HAP-1 (cell line): Measurements from ENCODE around the gene MGST3.
A peak's percentile ranks its signal among the peaks of the same experiment; 100 is the strongest.
"Not testable (repeated sequence)": the region's sequence is repeated elsewhere in the genome, so short reads cannot be mapped to it uniquely, and the experiment has no call there.

Source experiments
- DNase-seq, 2 experiments: peaks; one replicate each; pipeline ENCODE4 v3.0.0-alpha.2; 2016 to 2020; ENCODE audit warnings: low spot score in 2 of 2
- H3K27me3 ChIP-seq: fragments of 250-450 bp; sonication (Bioruptor Pico); 2 replicates; pipeline ENCODE4 v1.5.1; 2020; ENCODE audit warnings: low read depth, mild to moderate bottlenecking, moderate library complexity
- H3K36me3 ChIP-seq: fragments of 250-450 bp; sonication (Bioruptor Pico); replicated peaks from 2 replicates; pipeline ENCODE4 v1.5.1; 2020; ENCODE audit warnings: mild to moderate bottlenecking
- H3K4me1 ChIP-seq: fragments of 250-450 bp; sonication (Bioruptor Pico); 2 replicates; pipeline ENCODE4 v1.5.1; 2020; ENCODE audit warnings: mild to moderate bottlenecking
- H3K4me3 ChIP-seq: fragments of 250-450 bp; sonication (Bioruptor Pico); 2 replicates; pipeline ENCODE4 v1.5.1; 2020; ENCODE audit warnings: mild to moderate bottlenecking, moderate library complexity
- H3K9me3 ChIP-seq: fragments of 250-450 bp; sonication (Bioruptor Pico); 2 replicates; pipeline ENCODE4 v1.5.1; 2020; ENCODE audit warnings: mild to moderate bottlenecking, moderate library complexity
- in situ Hi-C: fragments of 300-500 bp; cut with MboI; formaldehyde crosslinking; loops from 3 replicates; pipeline ENCODE4 v1.14.3; 2020; ENCODE audit warnings: low sequenced_read_pairs, inconsistent platforms, mixed read lengths

MGST3 gene

GRCh38 chr1:165680303-165680702 lies 49.3 kb downstream of the MGST3 start:
- Histone ChIP-seq H3K36me3 (peaks cover 43% of the 10 kb centered on the region), H3K9me3 (no peaks in the 10 kb centered on the region), H3K27me3 (no peaks in the 10 kb centered on the region), H3K4me3 (no peak overlapping the region), H3K4me1 (no peaks in the 10 kb centered on the region)
- in situ Hi-C loops, result no loop called here
- no peak for DNase-seq

GRCh38 chr1:165680773-165681172 lies 49.7 kb downstream of the MGST3 start:
- H3K9me3 ChIP-seq, H3K27me3 ChIP-seq, in situ Hi-C loops, H3K4me1 ChIP-seq, DNase-seq, H3K4me3 ChIP-seq: not testable (repeated sequence)
- peaks cover 40% of the 10 kb centered on the region for H3K36me3 ChIP-seq

GRCh38 chr1:165683848-165684485 lies 52.9 kb downstream of the MGST3 start:
- in situ Hi-C loops, result no loop called here
- peaks cover 24% of the 10 kb centered on the region for H3K36me3 ChIP-seq
- no peaks in the 10 kb centered on the region for H3K27me3 ChIP-seq
- no peaks in the 10 kb centered on the region for H3K9me3 ChIP-seq
- no peak for DNase-seq
- no peaks in the 10 kb centered on the region for H3K4me1 ChIP-seq
- no peak overlapping the region for H3K4me3 ChIP-seq

- no peak for DNase-seq
Measured at GRCh38 chr1:165686121-165686970, 55.3 kb downstream of the MGST3 start.

GRCh38 chr1:165686971-165687433 lies 56.0 kb downstream of the MGST3 start:
- Histone ChIP-seq H3K9me3 (no peaks in the 10 kb centered on the region), H3K36me3 (peaks cover 11% of the 10 kb centered on the region), H3K4me3 (no peak overlapping the region), H3K4me1 (no peaks in the 10 kb centered on the region), H3K27me3 (no peaks in the 10 kb centered on the region)
- no peak for DNase-seq
- in situ Hi-C loops, result no loop called here

More at GRCh38 chr1:165686121-165686970, 55.3 kb downstream of the MGST3 start:
- H3K36me3 ChIP-seq, result peaks cover 17% of the 10 kb centered on the region
- in situ Hi-C loops, result no loop called here
- no peaks in the 10 kb centered on the region for H3K9me3 ChIP-seq
- no peaks in the 10 kb centered on the region for H3K4me1 ChIP-seq
- no peaks in the 10 kb centered on the region for H3K27me3 ChIP-seq
- H3K4me3 ChIP-seq, result no peak overlapping the region

- H3K4me3 ChIP-seq, result no peak overlapping the region
- in situ Hi-C loops, result no loop called here
- peaks cover 5% of the 10 kb centered on the region for H3K36me3 ChIP-seq
- DNase-seq, result no peak
- H3K4me1 ChIP-seq, result no peaks in the 10 kb centered on the region
- H3K9me3 ChIP-seq, result no peaks in the 10 kb centered on the region
- H3K27me3 ChIP-seq, result no peaks in the 10 kb centered on the region
Measured at GRCh38 chr1:165688046-165688445, 57.0 kb downstream of the MGST3 start.

GRCh38 chr1:165695031-165695430 lies 64.0 kb downstream of the MGST3 start:
- Histone ChIP-seq H3K4me1 (peaks cover 18% of the 10 kb centered on the region), H3K4me3 (no peak overlapping the region), H3K9me3 (no peaks in the 10 kb centered on the region), H3K27me3 (no peaks in the 10 kb centered on the region), H3K36me3 (peaks cover 5% of the 10 kb centered on the region; the same call in 1 of the 2 replicates)
- DNase-seq, result no peak
- in situ Hi-C loops, result no loop called here

GRCh38 chr1:165696625-165697100 lies 65.6 kb downstream of the MGST3 start:
- Histone ChIP-seq H3K36me3 (peaks cover 5% of the 10 kb centered on the region; the same call in 1 of the 2 replicates), H3K27me3 (no peaks in the 10 kb centered on the region; the same call in 1 of the 2 replicates), H3K9me3 (no peaks in the 10 kb centered on the region), H3K4me3 (no peak overlapping the region), H3K4me1 (peaks cover 18% of the 10 kb centered on the region)
- DNase-seq, result peak; percentile 65 to 92
- in situ Hi-C loops, result no loop called here

GRCh38 chr1:165697491-165697880 lies 66.5 kb downstream of the MGST3 start:
- no peaks in the 10 kb centered on the region; the same call in 1 of the 2 replicates for H3K27me3 ChIP-seq
- in situ Hi-C loops, result no loop called here
- H3K4me3 ChIP-seq, result peak overlapping the region; percentile 66
- DNase-seq, result peak; percentile 43 to 56
- no peaks in the 10 kb centered on the region for H3K9me3 ChIP-seq
- H3K36me3 ChIP-seq, result peaks cover 5% of the 10 kb centered on the region; the same call in 1 of the 2 replicates
- peaks cover 18% of the 10 kb centered on the region for H3K4me1 ChIP-seq

- peaks cover 5% of the 10 kb centered on the region; the same call in 1 of the 2 replicates for H3K36me3 ChIP-seq
- no peaks in the 10 kb centered on the region; the same call in 1 of the 2 replicates for H3K27me3 ChIP-seq
- H3K4me1 ChIP-seq, result peaks cover 18% of the 10 kb centered on the region
- H3K4me3 ChIP-seq, result peak within 1 kb of the TSS; percentile 66
- no peaks in the 10 kb centered on the region for H3K9me3 ChIP-seq
- DNase-seq, result peak; percentile 90 to 96
- in situ Hi-C loops, result no loop called here
Measured at GRCh38 chr1:165697881-165698760, 67.1 kb downstream of the MGST3 start, which contains the start of gene ALDH9A1. ALDH9A1 (minus strand) TSS chr1:165698562; CDS start chr1:165698558, 4 bp downstream.

- Histone ChIP-seq H3K27me3 (no peaks in the 10 kb centered on the region; the same call in 1 of the 2 replicates), H3K36me3 (peaks cover under 1% of the 10 kb centered on the region; the same call in 1 of the 2 replicates), H3K4me1 (peaks cover 18% of the 10 kb centered on the region), H3K4me3 (peak overlapping the region; percentile 66), H3K9me3 (no peaks in the 10 kb centered on the region)
- DNase-seq, result no peak
- in situ Hi-C loops, result no loop called here
Measured at GRCh38 chr1:165698761-165699052, 67.7 kb downstream of the MGST3 start.

GRCh38 chr1:165699577-165699976 lies 68.5 kb downstream of the MGST3 start:
- Histone ChIP-seq H3K4me1 (peaks cover 18% of the 10 kb centered on the region), H3K36me3 (no peaks in the 10 kb centered on the region; the same call in 1 of the 2 replicates), H3K4me3 (no peak overlapping the region), H3K9me3 (no peaks in the 10 kb centered on the region), H3K27me3 (no peaks in the 10 kb centered on the region; the same call in 1 of the 2 replicates)
- in situ Hi-C loops, result no loop called here
- DNase-seq, result no peak

- H3K4me1 ChIP-seq, H3K9me3 ChIP-seq, H3K27me3 ChIP-seq, DNase-seq, in situ Hi-C loops, H3K4me3 ChIP-seq, H3K36me3 ChIP-seq: not testable (repeated sequence)
Measured at GRCh38 chr1:165701922-165702321, 70.9 kb downstream of the MGST3 start.
